Chondrocyte (in vitro differentiated cells): ENCODE measurements around the gene SENP3. TPM values are rescaled to one million over a fixed set of nuclear protein-coding genes. Genes with fewer than 3 reads are reported as not detected.

Experiments used
- DNase-seq: peaks from one replicate; pipeline ENCODE4 v3.0.0; 2021; ENCODE audit warnings: mixed read lengths, low spot score
- H3K27ac Mint-ChIP-seq: one replicate; pipeline ENCODE4 v1.8.0; 2021; ENCODE audit warnings: mild to moderate bottlenecking, moderate library complexity, mixed read lengths; ENCODE audit not compliant: unreplicated experiment
- H3K27me3 Mint-ChIP-seq: 2 replicates; pipeline ENCODE4 v1.8.0; 2021; ENCODE audit warnings: low read depth, mixed read lengths
- H3K36me3 Mint-ChIP-seq: 2 replicates; pipeline ENCODE4 v1.8.0; 2021; ENCODE audit warnings: low read depth, mixed read lengths
- H3K4me1 Mint-ChIP-seq: 2 replicates; pipeline ENCODE4 v1.8.0; 2021; ENCODE audit warnings: low read depth, mild to moderate bottlenecking, mixed read lengths
- H3K4me3 Mint-ChIP-seq: one replicate; pipeline ENCODE4 v1.8.0; 2021; ENCODE audit warnings: mild to moderate bottlenecking, moderate library complexity, mixed read lengths; ENCODE audit not compliant: unreplicated experiment
- H3K9me3 Mint-ChIP-seq: 2 replicates; pipeline ENCODE4 v1.8.0; 2021; ENCODE audit warnings: low read depth, mixed read lengths
- CTCF ChIP-seq: fragments of 200-600 bp; sonication (generic); IDR thresholded peaks from 2 replicates; pipeline ENCODE4 v1.5.0; 2021; ENCODE audit warnings: antibody characterized with exemption, mild to moderate bottlenecking, moderate library complexity
- total RNA-seq: library from RNA; stranded (reverse); gene quantifications from 3 replicates; pipeline ENCODE4 v1.2.1, GENCODE V29; 2021

SENP3 gene
- total RNA-seq, 1 donor from 2014 or later, result 49.4 TPM

DNA sequence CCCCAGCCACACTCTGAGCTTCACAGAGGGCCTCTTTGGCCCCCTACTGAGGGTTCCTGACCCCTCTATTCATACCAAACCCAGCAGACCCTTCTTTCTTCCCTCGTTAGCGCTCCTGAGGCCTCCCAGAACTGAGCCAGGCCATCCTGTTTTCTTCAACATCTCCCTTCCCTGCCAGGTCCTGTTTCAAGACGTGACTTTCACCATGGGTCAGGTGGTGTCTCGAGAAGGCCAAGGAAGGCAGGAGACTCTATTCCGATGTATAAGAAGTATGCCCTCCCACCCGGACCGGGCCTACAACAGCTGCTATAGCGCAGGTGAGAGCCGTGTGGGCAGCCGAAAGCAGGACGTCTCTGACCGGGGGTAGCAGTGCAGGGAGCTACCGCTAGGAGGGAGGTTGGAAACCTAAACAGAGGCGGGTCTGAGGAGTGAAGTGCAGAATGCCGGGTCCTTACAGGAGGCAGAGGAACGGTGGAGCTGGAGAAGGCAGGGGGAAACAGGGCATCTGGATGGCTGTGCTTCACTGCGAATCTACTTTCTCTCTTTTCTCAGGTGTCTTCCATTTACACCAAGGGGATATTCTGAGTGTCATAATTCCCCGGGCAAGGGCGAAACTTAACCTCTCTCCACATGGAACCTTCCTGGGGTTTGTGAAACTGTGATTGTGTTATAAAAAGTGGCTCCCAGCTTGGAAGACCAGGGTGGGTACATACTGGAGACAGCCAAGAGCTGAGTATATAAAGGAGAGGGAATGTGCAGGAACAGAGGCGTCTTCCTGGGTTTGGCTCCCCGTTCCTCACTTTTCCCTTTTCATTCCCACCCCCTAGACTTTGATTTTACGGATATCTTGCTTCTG is 1.3 kb upstream of the SENP3 start:
- Mint-ChIP-seq H3K27me3 (no peaks in the 10 kb centered on the region), H3K4me3 (peak overlapping the region; percentile 89), H3K36me3 (no peaks in the 10 kb centered on the region), H3K4me1 (peaks cover 36% of the 10 kb centered on the region), H3K9me3 (no peaks in the 10 kb centered on the region), H3K27ac (peak overlapping the region; percentile 98)
- DNase-seq, result no peak
- TF ChIP-seq CTCF, result no peak

DNA sequence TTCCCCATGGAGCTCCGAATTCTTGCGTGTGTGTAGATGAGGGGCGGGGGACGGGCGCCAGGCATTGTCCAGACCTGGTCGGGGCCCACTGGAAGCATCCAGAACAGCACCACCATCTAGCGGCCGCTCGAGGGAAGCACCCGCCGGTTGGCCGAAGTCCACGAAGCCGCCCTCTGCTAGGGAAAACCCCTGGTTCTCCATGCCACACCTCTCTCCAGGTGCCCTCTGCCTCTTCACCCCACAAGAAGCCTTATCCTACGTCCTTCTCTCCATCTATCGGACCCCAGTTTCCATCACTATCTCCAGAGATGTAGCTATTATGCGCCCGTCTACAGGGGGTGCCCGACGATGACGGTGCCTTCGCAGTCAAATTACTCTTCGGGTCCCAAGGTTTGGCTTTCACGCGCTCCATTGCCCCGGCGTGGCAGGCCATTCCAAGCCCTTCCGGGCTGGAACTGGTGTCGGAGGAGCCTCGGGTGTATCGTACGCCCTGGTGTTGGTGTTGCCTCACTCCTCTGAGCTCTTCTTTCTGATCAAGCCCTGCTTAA is 617 bp upstream of the SENP3 start:
- DNase-seq, result no peak
- peak; percentile 82 for TF ChIP-seq CTCF
- Mint-ChIP-seq H3K4me1 (peaks cover 36% of the 10 kb centered on the region), H3K27ac (peak overlapping the region; percentile 98), H3K9me3 (no peaks in the 10 kb centered on the region), H3K27me3 (no peaks in the 10 kb centered on the region), H3K36me3 (no peaks in the 10 kb centered on the region), H3K4me3 (peak overlapping the region; percentile 89)

DNA sequence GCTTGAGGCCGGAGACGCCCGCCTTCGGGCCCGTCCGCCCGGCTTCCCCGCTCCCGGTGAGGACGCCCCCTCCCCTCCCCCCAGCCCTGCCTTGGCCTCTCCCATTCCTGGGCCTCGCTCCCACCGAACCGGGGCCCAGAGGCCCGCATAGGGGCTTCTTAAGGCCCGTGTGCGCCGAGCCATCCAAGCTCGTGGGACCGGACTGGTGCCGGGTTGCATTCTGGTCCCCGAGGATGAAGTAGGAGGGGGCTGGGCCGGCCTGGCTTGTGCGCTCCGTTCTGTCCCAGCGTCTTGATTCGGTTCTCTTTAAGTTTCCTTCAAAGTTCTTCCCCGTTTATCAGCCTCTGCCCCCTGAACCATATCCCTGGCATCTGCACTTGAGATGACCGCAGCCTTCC is 488 bp downstream of the SENP3 start:
- H3K4me1 Mint-ChIP-seq, result peaks cover 36% of the 10 kb centered on the region

DNA sequence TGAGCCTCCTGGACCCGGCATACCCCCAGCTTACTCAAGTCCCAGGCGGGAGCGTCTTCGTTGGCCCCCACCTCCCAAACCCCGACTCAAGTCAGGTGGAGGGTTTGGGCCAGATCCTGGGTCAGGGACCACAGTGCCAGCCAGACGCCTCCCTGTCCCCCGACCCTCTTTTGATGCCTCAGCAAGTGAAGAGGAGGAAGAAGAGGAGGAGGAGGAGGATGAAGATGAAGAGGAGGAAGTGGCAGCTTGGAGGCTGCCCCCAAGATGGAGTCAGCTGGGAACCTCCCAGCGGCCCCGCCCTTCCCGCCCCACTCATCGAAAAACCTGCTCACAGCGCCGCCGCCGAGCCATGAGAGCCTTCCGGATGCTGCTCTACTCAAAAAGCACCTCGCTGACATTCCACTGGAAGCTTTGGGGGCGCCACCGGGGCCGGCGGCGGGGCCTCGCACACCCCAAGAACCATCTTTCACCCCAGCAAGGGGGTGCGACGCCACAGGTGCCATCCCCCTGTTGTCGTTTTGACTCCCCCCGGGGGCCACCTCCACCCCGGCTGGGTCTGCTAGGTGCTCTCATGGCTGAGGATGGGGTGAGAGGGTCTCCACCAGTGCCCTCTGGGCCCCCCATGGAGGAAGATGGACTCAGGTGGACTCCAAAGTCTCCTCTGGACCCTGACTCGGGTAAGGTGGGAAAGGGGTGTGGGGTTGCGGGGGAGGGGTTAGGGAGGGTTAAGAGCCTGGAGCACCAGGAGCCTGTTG is 1.6 kb downstream of the SENP3 start:
- Mint-ChIP-seq H3K36me3 (peaks cover 4% of the 10 kb centered on the region), H3K4me1 (peaks cover 30% of the 10 kb centered on the region), H3K4me3 (peak overlapping the region; percentile 89), H3K9me3 (no peaks in the 10 kb centered on the region), H3K27ac (no peak overlapping the region), H3K27me3 (no peaks in the 10 kb centered on the region)
- no peak for DNase-seq
- TF ChIP-seq CTCF, result no peak

More for the DNA sequence above, 488 bp downstream of the SENP3 start:
- Mint-ChIP-seq H3K27me3 (no peaks in the 10 kb centered on the region), H3K27ac (peak overlapping the region; percentile 88), H3K9me3 (no peaks in the 10 kb centered on the region), H3K4me3 (peak overlapping the region; percentile 89), H3K36me3 (no peaks in the 10 kb centered on the region)
- DNase-seq, result no peak
- no peak for TF ChIP-seq CTCF

GRCh38 chr17:7569571-7569970 is 7.9 kb downstream of the SENP3 start:
- H3K27ac Mint-ChIP-seq, result no peak overlapping the region

More at GRCh38 chr17:7569571-7569970, 7.9 kb downstream of the SENP3 start:
- peaks cover 14% of the 10 kb centered on the region for H3K4me1 Mint-ChIP-seq
- no peak for DNase-seq
- TF ChIP-seq CTCF, result no peak
- H3K36me3 Mint-ChIP-seq, result peaks cover 26% of the 10 kb centered on the region
- H3K9me3 Mint-ChIP-seq, result no peaks in the 10 kb centered on the region
- no peak overlapping the region for H3K4me3 Mint-ChIP-seq
- H3K27me3 Mint-ChIP-seq, result no peaks in the 10 kb centered on the region
